KMS-11 (cell line): Measurements from ENCODE around the gene PYCR2.

ENCODE experiments used
- H2AFZ ChIP-seq: fragments of 200-600 bp; sonication (generic); 2 replicates; pipeline ENCODE4 v1.6.1; 2016; ENCODE audit warnings: antibody characterized with exemption, mixed run types, low read depth
- H3K27ac ChIP-seq: fragments of 200-600 bp; sonication (generic); 2 replicates; pipeline ENCODE4 v1.6.1; 2016; ENCODE audit warnings: mild to moderate bottlenecking, mixed run types
- H3K27me3 ChIP-seq: fragments of 200-600 bp; sonication (generic); 2 replicates; pipeline ENCODE4 v1.6.1; 2017; ENCODE audit warnings: mild to moderate bottlenecking, low read depth, mixed run types, moderate library complexity; ENCODE audit not compliant: insufficient read depth
- H3K36me3 ChIP-seq: fragments of 200-600 bp; sonication (generic); 2 replicates; pipeline ENCODE4 v1.6.1; 2017; ENCODE audit warnings: mild to moderate bottlenecking, mixed run types; ENCODE audit not compliant: insufficient read depth
- H3K4me1 ChIP-seq: fragments of 200-600 bp; sonication (generic); 2 replicates; pipeline ENCODE4 v1.6.1; 2016; ENCODE audit warnings: mild to moderate bottlenecking, low read depth, mixed run types; ENCODE audit not compliant: poor library complexity, severe bottlenecking
- H3K4me2 ChIP-seq: fragments of 200-600 bp; sonication (generic); 2 replicates; pipeline ENCODE4 v1.7.0; 2016; ENCODE audit warnings: mild to moderate bottlenecking, mixed run types
- H3K4me3 ChIP-seq: fragments of 200-600 bp; sonication (generic); IDR thresholded peaks from 2 replicates; pipeline ENCODE4 v1.6.1; 2017; ENCODE audit warnings: low read depth, low read length, mixed read lengths; ENCODE audit not compliant: insufficient read depth
- H3K79me2 ChIP-seq: fragments of 200-600 bp; sonication (generic); 2 replicates; pipeline ENCODE4 v1.6.1; 2016; ENCODE audit warnings: low read depth, mixed run types; ENCODE audit not compliant: insufficient read depth
- H3K9ac ChIP-seq: fragments of 200-600 bp; sonication (generic); 2 replicates; pipeline ENCODE4 v1.6.1; 2016; ENCODE audit warnings: mild to moderate bottlenecking, mixed run types
- H4K20me1 ChIP-seq: fragments of 200-600 bp; sonication (generic); 2 replicates; pipeline ENCODE4 v1.6.1; 2016; ENCODE audit warnings: mild to moderate bottlenecking, mixed run types; ENCODE audit not compliant: insufficient read depth
- TF ChIP-seq, protein P1 (sequence below): fragments of 200-600 bp; sonication (generic); conservative IDR thresholded peaks from 2 replicates; pipeline ENCODE4 v1.6.1; 2017; ENCODE audit warnings: low read depth, mild to moderate bottlenecking, antibody characterized with exemption, low read length, moderate library complexity, mixed read lengths

Gene PYCR2

DNA sequence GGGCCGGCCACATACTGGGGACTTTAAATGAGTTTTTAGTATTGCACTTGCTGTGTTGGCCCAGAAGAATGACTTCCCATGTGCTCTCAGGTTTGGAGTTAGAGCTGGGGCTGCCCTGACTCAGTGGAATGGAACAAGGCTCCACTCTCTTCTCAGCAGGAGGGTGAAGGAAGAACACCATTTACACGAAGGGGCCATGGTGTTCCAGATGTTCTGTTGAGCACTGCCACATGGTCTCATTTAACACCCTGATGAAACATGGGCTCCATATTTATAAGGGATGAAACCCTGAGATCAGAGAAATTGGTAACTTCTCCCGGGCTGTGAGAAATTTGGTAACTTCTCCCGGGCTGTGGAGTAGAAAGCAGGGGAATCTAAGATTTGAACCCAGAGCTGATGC, 5.8 kb downstream of the PYCR2 start:
- TF ChIP-seq, protein P1, sequence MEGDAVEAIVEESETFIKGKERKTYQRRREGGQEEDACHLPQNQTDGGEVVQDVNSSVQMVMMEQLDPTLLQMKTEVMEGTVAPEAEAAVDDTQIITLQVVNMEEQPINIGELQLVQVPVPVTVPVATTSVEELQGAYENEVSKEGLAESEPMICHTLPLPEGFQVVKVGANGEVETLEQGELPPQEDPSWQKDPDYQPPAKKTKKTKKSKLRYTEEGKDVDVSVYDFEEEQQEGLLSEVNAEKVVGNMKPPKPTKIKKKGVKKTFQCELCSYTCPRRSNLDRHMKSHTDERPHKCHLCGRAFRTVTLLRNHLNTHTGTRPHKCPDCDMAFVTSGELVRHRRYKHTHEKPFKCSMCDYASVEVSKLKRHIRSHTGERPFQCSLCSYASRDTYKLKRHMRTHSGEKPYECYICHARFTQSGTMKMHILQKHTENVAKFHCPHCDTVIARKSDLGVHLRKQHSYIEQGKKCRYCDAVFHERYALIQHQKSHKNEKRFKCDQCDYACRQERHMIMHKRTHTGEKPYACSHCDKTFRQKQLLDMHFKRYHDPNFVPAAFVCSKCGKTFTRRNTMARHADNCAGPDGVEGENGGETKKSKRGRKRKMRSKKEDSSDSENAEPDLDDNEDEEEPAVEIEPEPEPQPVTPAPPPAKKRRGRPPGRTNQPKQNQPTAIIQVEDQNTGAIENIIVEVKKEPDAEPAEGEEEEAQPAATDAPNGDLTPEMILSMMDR: no peak
- H3K27me3 ChIP-seq: no peaks in the 10 kb centered on the region
- no peaks in the 10 kb centered on the region for H3K36me3 ChIP-seq
- no peak overlapping the region for H3K27ac ChIP-seq
- no peak overlapping the region for H3K4me3 ChIP-seq
- H3K4me1 ChIP-seq: peaks cover 42% of the 10 kb centered on the region
- H2AFZ ChIP-seq: no peak overlapping the region
- no peaks in the 10 kb centered on the region for H4K20me1 ChIP-seq
- no peak overlapping the region for H3K4me2 ChIP-seq
- peaks cover 14% of the 10 kb centered on the region for H3K79me2 ChIP-seq
- H3K9ac ChIP-seq: no peak overlapping the region

DNA sequence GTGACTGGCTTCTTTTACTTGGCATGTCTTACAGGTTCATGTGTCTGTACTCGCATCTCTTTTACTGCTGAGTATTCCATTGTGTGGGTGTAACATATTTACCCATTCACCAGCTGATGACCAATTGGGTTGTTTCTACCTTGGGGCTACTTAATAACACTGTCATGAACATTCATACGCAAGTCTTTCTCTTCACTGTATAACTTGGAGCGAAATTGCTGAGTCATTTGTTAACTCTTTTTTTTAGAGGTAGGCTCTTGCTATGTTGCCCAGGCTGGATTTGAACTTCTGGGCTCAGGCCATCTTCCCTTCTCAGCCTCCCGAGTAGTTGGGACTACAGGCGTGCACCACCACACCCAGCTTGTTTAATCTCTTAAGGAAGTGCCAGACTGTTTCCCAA, 6.5 kb downstream of the PYCR2 start:
- Histone ChIP-seq H4K20me1 (no peaks in the 10 kb centered on the region), H3K9ac (no peak overlapping the region), H3K36me3 (no peaks in the 10 kb centered on the region), H3K27me3 (no peaks in the 10 kb centered on the region), H3K4me1 (peaks cover 34% of the 10 kb centered on the region), H3K4me3 (no peak overlapping the region), H3K27ac (no peak overlapping the region), H3K4me2 (no peak overlapping the region), H2AFZ (no peak overlapping the region), H3K79me2 (peaks cover 7% of the 10 kb centered on the region)
- TF ChIP-seq, protein P1: no peak

DNA sequence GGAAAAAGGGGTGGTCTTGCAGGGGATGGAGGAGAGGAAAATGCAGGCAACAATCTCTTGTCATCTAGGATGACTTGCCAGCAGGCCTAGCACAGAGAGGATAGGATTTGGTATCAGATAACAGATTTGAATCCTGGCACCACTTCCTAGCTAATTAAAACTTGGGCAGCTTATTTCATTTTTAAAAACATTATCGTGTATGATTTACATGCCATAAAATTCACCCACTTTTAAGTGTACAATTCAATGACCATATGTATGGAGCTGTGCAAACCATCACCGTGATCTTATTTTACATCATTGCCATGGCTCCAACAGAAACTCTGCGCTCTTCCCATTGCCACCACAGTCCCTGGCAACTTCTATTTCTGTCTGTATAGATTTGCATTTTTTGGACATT, 6.9 kb downstream of the PYCR2 start:
- H3K9ac ChIP-seq: no peak overlapping the region
- TF ChIP-seq, protein P1: no peak
- no peaks in the 10 kb centered on the region for H4K20me1 ChIP-seq
- no peak overlapping the region for H3K27ac ChIP-seq
- H3K79me2 ChIP-seq: peaks cover 3% of the 10 kb centered on the region; the same call in 1 of the 2 replicates
- no peak overlapping the region for H3K4me2 ChIP-seq
- H3K4me3 ChIP-seq: no peak overlapping the region
- no peaks in the 10 kb centered on the region for H3K27me3 ChIP-seq
- peaks cover 30% of the 10 kb centered on the region for H3K4me1 ChIP-seq
- H3K36me3 ChIP-seq: no peaks in the 10 kb centered on the region
- no peak overlapping the region for H2AFZ ChIP-seq

DNA sequence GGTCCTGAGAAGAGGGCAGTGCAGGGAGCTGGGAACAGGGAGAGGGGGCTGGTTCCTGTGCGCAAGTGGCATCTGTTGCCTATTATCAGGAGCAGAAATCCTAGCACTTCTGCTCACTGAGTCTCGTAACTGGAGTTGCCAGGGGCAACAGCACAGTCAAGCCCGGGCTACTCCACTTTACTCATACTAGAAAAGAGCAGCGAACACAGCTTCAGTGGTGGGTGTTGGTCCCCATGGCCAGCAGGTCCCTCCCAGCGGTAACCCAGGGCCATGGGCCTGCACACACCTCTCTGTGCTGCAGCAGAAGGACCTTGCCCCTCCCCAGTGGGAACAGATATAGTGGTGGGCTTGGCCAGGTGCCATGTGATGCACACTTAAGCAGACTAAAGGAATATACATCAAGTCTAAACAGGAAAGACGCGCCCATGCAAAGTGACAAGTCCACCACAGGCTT, 8.5 kb downstream of the PYCR2 start:
- no peak overlapping the region for H3K4me3 ChIP-seq
- no peaks in the 10 kb centered on the region; the same call in 1 of the 2 replicates for H3K79me2 ChIP-seq
- H3K27ac ChIP-seq: no peak overlapping the region
- no peaks in the 10 kb centered on the region for H3K27me3 ChIP-seq
- no peak overlapping the region for H3K4me2 ChIP-seq
- no peak overlapping the region for H2AFZ ChIP-seq
- TF ChIP-seq, protein P1: no peak
- no peaks in the 10 kb centered on the region for H3K36me3 ChIP-seq
- no peaks in the 10 kb centered on the region for H4K20me1 ChIP-seq
- no peak overlapping the region for H3K9ac ChIP-seq
- H3K4me1 ChIP-seq: peaks cover 17% of the 10 kb centered on the region
